ENCODE data around the gene CYBRD1. TPM values are rescaled to one million over a fixed set of nuclear protein-coding genes. Genes with fewer than 3 reads are reported as not detected.
A peak's percentile ranks its signal among the peaks of the same experiment; 100 is the strongest.

CYBRD1 gene
- total RNA-seq, 1 donor from 2014 or later: 25.0 TPM

- peak; percentile 73 to 77 for DNase-seq (ENCODE audit: low read depth in 2 of 2)
Measured at GRCh38 chr2:171598713-171599319, 76.5 kb downstream of the CYBRD1 start.

GRCh38 chr2:171600126-171600525 lies 77.9 kb downstream of the CYBRD1 start:
- DNase-seq (ENCODE audit: low read depth in 2 of 2): no peak

- no peak for DNase-seq (ENCODE audit: low read depth in 2 of 2)
Measured at GRCh38 chr2:171602352-171602751, 80.1 kb downstream of the CYBRD1 start.

Other genes starting within 250 kb of the CYBRD1 start
- 8.1 and 8.7 TPM in 2 replicates for gene METTL8, start 88.5 kb upstream of the CYBRD1 start, total RNA-seq
- gene DCAF17, start 88.2 kb upstream of the CYBRD1 start, total RNA-seq: 9.8 and 16.5 TPM in 2 replicates
- 110 and 115 TPM in 2 replicates for gene DYNC1I2, start 165.0 kb downstream of the CYBRD1 start, total RNA-seq

Data from lung microvascular endothelial cell (primary cell).